ENCODE measurements around the gene GNG7.
"Not testable (repeated sequence)": the region's sequence is repeated elsewhere in the genome, so short reads cannot be mapped to it uniquely, and the experiment has no call there.

Gene GNG7

DNA sequence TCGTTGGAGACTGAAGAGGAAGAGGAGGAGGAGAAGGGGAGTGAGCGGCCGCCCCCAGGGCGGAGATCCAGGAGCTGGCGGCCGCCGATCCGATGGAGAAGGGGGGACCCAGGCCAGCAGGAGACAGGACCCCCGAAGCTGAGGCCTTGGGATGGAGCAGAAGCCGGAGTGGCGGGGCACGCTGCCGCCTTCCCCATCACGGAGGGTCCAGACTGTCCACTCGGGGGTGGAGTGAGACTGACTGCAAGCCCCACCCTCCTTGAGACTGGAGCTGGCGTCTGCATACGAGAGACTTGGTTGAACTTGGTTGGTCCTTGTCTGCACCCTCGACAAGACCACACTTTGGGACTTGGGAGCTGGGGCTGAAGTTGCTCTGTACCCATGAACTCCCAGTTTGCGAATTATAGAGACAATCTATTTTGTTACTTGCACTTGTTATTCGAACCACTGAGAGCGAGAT, 224.7 kb downstream of the GNG7 start:
- no peak for DNase-seq

DNA sequence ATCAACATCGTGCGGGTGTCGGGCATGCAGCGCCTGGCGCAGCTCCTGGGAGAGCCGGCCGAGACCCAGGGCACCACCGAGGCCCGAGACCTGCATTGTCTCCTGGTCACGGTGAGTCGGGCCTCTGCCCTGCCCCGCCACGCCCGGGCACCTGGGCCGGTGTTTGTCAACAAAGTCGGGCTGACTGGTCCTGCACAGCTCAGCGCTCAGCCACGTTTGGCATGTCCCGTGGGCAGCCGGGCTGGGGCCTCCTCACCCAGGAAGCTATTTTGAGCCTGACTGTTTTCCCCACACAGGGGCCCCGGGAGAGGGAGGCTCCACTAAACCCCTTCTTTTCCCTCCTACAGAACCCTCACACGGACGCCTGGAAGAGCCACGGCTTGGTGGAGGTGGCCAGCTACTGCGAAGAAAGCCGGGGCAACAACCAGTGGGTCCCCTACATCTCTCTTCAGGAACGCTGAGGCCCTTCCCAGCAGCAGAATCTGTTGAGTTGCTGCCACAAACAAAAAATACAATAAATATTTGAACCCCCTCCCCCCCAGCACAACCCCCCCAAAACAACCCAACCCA, 225.3 kb downstream of the GNG7 start:
- DNase-seq = no peak

DNA sequence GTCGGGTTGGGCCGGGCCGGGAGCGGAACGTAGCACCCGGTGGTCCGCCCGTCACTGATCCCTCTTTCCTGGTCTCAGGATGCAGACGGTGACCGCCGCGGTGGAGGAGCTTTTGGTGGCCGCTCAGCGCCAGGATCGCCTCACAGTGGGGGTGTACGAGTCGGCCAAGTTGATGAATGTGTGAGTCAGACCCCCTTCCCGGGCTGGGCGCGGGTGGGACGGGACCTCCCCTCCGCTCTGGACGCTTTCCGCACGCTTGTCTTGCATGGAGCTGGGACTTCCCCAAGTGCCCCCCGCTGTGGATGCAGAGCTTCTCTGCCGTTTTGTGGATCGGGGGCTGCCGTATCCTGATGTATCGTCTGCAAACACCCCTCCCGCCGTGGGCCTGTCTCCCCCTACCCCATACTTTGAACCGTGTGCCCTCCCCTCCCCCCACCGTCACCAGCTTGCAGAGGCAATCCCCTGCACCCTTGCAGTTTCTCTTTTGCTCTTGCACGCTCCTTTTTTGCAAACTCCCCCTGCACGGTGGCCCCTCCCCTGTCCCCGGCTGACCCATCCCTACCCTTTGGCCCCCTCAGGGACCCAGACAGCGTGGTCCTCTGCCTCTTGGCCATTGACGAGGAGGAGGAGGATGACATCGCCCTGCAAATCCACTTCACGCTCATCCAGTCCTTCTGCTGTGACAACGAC, 225.9 kb downstream of the GNG7 start:
- peak; percentile 6 for DNase-seq

DNA sequence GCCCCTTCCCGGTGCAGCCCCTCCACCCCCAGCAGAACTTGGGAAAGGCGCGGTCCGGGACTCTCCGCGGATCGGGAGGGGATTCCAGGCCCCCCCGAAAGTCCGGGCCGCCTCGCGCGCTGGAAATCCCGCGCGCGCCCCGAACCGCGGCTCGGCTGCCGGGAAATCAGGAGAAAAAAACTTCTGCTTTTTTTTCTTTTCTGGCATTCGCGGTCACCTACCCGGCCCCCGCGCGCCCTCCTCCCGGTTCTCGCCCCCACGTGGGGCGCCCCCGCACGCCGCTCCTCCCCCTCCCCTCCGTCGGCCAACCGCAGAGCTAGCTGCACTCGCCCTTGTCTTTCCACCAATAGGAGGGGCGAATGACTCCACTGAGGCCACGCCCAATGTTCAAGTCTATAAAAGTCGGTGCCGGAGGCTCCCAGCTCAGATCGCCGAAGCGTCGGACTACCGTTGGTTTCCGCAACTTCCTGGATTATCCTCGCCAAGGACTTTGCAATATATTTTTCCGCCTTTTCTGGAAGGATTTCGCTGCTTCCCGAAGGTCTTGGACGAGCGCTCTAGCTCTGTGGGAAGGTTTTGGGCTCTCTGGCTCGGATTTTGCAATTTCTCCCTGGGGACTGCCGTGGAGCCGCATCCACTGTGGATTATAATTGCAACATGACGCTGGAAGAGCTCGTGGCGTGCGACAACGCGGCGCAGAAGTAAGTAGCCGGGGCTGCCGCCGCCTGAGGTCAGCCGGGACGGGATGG, 226.6 kb downstream of the GNG7 start, which contains the start of gene GADD45B:
TSS of gene GADD45B (plus strand) at position 426 of the 749 bp plus-strand sequence. CDS start at position 658, 232 bp downstream.
- peak; percentile 82 for DNase-seq

DNA sequence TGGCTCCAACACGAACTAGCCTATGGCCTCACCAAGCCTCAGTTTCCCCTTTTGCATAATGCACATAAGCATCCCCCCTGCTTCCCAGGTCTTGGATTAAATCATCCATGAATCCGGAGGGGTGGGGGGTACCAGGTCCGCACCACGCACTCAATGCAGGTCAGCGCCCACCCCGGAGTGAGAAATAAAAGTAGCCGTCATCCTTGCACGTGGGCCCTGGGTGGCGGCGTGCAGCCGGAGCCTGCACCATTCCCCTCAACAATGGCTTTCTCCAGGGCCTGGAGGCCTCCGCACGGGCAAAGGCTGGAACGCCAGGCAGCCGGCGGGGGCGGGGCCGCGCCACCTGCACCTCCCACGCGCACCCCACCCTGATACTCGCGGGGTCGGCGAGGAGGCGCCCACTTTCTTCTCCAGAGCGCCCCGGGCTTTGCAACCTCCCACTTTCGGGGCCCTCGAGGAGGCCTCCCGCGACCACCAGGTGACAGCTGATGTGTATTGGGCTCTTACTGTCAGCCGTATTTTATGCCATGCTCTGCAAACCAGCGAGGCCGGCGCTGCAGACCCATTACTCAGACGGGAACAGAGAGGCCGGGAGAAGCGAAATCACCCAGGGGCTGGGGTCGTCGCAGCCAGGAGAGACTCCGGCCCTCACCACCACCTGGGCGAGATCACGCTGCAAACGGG, 227.3 kb downstream of the GNG7 start:
- peak; percentile 47 for DNase-seq

DNA sequence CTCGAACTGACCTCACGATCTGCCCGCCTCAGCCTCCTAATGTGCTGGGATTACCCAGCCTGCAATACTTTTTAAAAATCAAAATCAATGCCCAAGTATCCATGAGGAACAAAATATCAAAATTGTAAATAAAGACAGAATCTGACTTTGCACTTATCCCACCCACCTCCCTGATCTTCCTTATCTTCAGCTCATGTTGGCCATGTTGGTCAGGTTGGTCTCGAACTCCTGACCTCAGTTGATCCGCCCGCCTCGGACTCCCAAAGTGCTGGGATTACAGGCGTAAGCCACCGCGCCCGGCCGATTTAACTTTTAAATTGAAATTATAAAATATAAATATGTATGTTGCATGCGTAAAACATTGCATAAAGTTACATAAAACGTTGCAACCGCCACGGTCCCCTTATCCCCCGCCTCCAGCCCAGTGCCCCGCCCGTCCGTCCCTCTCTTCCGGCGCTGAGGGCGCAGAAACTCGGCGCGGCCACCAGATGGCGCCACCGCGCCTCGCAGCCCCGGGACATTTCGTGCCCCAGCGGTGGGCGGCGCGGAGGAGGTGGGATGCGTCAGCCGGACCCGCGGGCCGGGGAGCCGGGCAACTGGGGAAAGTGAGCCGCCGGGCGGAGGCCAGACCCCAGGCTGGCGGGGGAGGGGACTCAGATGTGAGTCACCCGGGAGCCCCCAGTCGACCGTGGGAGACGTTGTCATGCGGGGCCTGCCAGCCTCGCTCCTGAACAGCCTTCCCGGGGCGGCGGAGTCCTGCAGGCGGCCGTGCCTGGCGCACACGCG, 228.1 kb downstream of the GNG7 start:
- DNase-seq = peak; percentile 51

DNA sequence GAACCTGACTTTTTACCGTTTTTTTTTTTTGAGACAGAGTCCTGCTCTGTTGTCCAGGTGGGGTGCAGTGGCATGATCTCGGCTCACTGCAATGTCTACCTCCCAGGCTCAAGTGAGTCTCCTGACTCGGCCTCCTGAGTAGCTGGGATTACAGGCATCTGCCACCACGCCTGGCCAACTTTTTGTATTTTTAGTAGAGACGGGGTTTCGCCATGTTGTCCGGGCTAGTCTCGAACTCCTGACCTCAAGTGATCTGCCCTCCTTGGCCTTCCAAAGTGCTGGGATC, 232.6 kb downstream of the GNG7 start:
- DNase-seq = not testable (repeated sequence)

DNA sequence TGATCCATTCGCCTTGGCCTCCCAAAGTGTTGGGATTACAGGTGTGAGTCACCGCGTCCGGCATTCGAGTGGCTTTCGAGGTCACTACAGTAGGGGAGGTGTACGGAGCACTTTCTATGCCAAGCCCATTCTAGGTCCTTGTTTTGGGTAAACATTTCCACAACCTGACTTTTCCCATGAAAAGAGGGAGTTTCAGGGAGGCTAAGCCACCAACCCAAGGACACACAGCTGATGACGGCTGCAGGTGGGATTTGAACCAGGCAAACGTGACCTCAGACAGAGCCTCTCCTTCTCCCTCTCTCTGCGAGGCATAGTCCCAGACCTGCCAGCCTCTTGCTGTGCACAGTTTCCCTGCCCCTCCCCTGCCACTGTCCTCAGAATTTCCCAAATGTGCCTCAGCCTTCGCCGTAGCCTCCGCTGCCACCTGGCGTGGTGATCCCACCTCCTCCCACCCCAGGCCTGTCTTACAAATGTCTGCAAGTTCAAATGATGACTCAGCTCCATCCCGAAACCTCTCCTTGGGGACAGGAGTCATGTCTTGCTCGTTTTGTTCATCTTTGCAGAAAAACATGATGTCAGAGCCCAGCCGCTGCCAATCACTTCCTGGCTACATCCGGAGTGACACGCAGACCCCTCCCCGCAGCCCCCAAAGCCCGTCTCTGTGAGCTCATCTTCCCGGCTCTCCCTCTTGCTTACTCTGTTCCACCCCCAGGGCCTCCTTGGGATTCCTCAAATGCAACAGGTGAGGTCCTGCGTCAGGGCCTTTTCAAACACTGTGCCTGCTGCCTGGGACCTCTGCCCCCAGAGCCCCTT, 233.2 kb downstream of the GNG7 start:
- DNase-seq = no peak

DNA sequence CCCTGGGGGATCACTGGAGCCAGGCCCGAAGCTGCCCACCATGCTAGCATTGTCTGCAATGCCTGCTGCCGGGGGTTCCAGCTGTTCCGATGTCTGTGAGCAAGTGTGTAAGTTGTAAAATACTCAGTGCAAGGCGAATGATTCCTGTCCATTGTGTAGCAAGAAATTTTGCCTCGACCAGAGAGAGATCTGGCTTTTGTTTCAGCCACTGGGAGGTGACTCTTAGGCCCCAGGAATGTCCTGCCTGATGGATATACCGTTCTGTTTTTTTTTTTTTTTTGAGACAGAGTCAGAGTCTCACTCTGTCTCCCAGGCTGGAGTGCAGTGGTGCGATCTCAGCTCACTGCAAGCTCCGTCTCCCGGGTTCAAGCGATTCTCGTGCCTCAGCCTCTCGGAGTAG, 233.9 kb downstream of the GNG7 start:
- DNase-seq = no peak

DNA sequence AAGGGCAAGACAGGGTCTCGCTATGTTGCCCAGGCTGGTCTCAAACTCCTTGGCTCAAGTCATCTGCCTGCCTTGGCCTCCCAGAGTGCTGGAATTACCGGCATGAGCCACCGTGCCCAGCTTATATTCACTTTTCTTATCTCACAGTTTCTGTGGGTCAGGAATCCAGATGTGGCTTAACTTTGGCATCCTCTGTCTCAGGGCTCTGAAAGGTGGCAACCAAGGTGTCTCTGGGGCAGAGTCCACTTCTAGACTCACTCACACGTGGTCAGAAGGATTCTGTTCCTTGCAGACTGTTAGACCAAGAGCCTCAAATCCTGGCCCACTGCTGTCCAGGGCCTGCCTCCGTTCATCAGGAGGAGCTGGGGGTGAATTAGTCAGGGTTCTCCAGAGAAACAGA, 238.1 kb downstream of the GNG7 start:
- no peak for DNase-seq

DNA sequence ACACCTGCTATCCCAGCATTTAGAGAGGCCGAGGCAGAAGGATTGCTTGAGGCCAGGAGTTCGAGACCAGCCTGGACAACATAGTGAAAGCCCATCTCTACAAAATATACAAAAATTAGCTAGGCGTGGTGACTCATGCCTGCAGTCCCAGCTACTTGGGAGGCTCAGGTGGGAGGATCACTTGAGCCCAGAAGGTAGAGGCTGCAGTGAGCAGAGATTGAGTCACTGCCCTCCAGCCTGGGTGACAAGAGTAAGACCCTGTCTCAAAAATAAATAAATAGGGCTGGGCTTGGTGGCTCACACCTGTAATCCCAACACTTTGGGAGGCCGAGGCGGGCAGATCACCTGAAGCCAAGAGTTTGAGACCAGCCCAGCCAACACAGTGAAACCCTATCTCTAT, 238.8 kb downstream of the GNG7 start:
- not testable (repeated sequence) for DNase-seq

DNA sequence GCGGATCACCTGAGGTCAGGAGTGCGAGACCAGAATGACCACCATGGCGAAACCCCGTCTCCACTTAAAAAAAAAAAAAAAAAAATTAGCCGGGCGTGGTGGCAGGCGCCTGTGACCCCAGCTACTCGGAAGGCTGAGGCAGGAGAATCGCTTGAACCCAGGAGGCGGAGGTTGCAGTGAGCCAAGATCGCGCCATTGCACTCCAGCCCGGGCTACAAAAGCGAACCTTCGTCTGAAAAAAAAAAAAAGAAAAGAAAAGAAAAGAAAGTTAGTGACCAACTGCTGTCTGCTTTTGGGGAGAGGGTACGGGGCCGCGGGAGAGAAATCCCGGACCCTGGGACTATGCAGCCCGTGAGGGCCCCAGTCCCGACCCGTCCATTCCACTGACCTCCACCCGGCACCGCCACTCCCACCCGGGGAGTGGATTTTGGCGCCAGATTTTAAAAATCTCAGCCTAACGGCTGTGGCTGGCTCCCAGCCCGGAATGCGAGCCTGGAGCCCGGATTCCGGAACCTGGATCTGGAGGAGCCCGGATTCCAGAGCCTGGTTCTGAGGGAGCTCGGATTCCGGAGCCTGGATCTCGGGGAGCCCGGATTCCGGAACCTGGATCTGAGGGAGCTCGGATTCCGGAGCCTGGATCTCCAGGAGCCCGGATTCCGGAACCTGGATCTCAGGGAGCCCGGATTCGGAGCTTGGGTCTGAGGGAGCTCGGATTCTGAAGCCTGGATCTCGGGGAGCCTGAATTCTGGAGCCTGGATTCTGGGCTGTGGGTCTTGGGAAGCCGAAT, 239.7 kb downstream of the GNG7 start:
- DNase-seq = no peak

DNA sequence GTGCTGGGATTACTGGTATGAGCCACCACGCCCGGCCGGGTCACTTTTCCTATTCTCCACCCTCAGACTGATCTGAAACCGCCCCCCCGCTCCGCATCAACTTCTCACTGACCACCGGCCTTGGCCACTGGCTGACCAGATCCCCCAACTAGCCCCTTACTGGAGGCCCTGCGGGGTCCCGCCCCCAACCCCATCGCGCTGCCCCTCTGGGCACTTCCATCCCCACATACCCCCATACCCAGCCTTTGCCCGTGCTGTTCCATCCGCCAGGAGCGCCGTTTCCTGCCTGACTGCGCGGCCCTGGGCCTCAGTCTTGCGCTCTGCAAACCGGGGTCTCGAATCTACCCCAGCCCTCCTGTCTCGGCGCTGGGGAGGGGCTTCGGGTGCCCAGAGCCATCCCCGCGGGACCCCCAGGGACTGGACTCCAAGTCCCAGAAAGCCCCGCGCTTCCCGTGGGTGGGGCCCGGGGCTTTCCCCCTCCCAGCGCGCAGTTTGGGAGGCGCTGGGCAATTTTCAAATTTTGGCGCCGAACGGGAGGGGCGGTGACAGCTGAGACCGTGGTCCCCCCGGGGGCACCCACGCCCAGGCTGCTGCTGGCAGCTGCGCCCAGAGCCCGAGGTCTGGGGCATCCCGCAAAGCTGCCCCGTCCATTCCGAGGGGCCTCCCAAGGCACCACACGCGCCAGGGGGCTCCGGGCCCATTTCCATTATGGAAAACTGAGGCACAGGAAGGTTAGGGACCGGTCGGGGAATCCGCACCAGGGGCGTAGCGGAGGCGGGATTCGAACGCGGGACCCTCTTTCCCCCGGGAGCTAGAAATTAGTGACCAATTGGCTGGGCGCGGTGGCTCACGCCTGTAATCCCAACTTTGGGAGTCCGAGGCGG, 240.5 kb downstream of the GNG7 start:
- no peak for DNase-seq

Measured in NCI-H748 treated with DMSO at 0.1 percent for 48 hours (cell line).